ENCODE results near the gene SLC34A1.
A peak's percentile ranks its signal among the peaks of the same experiment; 100 is the strongest.
"Not testable (repeated sequence)": the region's sequence is repeated elsewhere in the genome, so short reads cannot be mapped to it uniquely, and the experiment has no call there.

Gene SLC34A1

DNA sequence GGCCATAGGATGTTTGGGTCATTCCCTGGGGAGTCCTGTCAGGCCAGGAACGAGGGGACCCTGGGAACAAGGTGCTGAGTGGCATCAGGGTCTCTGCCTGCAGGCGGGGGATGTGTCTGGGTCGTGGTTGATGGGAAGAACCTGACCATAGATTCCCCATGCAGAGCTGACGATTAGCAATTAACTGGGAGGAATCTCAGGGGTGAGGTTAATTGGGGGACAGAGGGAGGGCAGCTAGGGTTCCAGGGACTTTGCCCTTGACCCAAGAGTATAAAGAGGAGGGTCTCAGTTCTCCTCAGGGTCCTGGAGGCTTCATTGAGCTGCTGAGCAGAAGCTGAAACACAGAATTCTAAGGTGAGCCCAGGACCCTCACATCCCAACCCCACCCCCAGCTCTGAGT, at the start of gene SLC34A1:
Gene SLC34A1 (plus strand): TSS at position 301 of the 400 bp plus-strand sequence. CDS start 1,308 bp downstream, outside the sequence.
- no peak for DNase-seq

DNA sequence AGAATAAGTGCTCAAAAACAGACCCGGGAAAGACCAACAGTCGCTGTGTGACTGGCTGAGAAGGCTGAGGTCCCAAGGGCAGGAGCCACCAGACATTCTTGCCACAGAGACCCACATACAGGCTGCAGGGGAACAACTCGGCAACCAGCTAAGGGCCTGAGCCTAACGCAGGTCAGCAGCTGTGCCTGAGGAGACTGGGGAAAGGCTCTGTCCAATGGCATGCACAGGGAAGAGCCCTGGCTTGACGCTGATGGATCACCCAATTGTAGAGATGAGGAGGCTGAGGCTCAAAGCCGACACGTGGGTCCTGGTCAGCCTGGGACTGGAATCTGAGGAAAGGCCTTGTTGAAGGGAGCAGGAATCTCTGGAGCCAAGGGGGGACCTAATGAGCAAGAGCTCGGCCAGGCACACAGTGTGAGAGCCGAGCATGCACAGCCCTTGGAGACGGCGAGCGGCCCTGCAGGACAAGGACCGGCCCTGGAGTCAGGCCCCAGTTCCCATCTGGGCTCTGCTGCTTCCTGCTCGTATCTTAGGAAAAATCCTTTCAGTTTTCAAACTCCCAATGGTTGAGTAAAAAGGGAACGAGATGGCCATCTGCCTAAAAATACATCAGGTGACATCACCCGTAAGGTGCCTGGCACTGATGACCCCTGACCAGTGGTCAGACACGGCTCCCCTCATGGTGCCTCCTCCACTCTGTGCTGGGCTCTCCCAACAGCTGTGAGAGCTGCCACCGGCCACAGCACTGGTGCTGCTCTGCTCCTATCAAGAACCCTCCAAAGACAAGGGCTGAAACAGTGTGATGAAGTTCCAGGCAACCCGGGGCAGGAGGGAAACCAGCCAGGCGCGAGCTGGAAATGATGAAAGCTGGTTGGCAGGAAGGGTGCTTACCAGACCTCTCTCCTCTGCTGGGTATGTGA, 49.2 kb upstream of the SLC34A1 start:
- no peak for DNase-seq

- DNase-seq = no peak
Observed at GRCh38 chr5:177335701-177336065, 48.6 kb upstream of the SLC34A1 start.

DNA sequence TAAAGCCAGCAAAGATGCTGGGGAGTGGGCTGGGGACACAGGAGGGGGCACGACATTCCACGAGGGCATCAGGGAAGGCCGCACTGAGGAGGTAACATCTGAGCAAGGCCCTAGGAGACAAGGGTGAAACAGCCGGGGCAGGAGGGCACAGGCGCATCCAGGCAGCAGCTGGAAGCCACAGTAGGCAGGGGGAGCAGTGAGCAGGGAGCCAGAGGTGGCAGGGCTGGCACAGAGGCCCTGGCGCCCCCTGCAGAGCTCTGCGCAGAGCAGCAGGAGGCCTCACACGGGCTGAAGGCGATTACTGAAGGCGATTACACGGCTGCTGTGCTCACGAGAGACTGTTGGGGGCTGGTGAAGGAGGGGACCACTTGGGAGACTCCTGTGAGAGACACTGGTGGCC, 48.1 kb upstream of the SLC34A1 start:
- DNase-seq = no peak

GRCh38 chr5:177336603-177337494, 47.4 kb upstream of the SLC34A1 start:
- DNase-seq = no peak

- no peak for DNase-seq
Observed at GRCh38 chr5:177338251-177339106, 45.8 kb upstream of the SLC34A1 start.

DNA sequence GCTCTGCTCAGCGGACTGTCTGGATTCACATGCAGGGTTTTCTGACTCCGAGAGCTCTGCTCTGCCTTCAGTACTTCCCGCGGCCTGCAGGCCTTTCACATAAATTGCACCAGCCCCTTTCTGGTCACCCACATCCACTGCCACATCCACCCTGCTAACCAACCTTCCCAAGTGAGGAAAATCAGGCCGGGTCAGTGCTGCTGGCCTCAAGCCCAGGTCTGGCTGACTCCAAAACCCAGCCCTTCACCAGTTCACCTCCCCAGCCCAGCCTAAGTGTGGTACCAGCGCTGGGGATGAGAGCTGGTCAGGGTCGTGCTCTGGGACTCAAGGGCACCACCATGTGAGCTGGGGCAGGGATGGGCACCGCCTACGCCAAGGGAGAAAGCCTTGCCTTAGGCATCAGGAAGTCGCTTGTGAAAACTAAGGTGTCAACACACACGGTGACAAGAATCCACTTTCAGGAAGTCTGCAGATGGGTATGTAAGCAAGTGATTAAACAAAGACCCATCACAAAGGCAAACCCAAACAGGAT, 45.1 kb upstream of the SLC34A1 start:
- no peak for DNase-seq

DNA sequence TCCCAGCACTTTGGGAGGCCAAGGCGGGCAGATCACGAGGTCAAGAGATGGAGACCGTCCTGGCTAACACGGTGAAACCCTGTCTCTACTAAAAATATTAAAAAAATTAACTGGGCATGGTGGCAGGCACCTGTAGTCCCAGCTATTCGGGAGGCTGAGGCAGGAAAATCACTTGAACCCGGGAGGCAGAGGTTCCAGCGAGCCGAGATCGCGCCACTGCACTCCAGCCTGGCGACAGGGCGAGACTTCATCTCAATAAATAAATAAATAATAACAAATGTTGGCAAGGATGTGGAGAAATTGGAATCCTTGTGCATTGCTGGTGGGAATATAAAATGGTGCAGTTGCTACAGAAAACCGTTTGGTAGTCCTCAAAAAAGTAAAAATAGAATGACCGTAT, 41.2 kb upstream of the SLC34A1 start:
- not testable (repeated sequence) for DNase-seq

GRCh38 chr5:177343777-177344176, 40.5 kb upstream of the SLC34A1 start:
- no peak for DNase-seq

DNA sequence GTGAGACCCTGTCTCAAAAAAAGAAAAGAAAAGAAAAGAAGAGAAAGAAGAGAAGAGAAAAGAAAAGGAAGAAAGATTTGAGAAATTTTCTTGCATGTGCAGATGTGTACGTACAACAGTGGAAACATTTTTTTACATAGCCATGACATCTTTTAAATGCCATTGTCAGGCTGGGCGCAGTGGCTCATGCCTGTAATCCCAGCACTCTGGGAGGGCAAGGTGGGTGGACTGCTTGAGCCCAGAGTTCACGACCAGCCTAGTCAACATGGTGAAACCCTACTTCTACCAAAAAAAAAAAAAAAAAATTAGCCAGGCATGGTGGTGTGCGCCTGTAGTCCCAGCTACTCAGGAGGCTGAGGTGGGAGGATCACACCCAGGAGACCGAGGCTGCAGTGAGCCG, 39.3 kb upstream of the SLC34A1 start:
- DNase-seq = no peak

DNA sequence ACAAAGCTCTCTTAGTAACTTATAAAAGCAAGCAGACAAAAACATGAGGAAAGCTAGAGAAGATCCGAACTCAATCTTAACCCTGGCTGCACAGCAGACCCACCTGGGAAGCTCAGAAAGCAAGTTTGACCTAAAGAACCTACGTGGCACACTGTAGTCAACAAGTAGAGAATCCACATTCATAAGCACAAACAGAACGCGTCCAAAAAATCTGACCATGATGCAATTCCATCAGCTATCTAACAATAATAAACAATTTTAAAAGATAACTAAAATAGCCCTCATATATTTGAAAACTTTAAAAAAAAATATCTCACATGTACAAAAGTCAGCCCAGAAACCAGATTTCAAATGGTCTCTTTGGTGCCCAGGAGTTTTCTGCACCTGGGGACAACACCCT, 37.4 kb upstream of the SLC34A1 start:
- no peak for DNase-seq

- DNase-seq = no peak
Observed at GRCh38 chr5:177347699-177348098, 36.5 kb upstream of the SLC34A1 start.

GRCh38 chr5:177349362-177349647, 34.9 kb upstream of the SLC34A1 start:
- no peak for DNase-seq

GRCh38 chr5:177349762-177350161, 34.5 kb upstream of the SLC34A1 start:
- DNase-seq = no peak

DNA sequence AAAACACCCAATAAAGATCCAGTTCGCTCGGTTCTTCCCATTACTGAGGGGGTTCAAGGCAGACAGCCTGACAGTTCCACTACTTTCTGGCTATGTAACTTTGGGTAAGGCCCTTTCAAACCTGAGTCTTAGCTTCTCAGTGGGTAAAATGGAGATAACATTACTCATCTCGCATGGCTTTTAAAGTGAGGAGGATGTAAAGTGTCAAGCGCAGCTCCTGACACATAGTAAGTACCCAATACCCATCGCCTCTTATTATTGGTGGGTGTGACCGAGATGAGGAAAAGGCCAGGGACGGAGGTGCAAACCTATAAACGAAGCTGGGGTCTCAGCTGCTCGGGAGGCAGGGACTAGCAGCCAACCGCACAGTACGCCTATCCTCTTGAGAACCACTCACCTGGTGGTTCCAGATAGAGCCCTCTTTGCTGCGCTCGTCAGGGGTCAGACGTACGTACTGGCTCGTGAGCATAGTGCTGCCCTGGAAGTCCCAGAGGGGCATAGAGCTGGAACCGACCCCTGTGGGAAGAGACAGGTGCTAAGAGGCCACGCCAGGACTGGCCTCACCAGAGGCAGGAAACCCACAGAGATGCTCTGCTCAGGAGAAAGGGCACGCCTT, 33.4 kb upstream of the SLC34A1 start:
- no peak for DNase-seq

DNA sequence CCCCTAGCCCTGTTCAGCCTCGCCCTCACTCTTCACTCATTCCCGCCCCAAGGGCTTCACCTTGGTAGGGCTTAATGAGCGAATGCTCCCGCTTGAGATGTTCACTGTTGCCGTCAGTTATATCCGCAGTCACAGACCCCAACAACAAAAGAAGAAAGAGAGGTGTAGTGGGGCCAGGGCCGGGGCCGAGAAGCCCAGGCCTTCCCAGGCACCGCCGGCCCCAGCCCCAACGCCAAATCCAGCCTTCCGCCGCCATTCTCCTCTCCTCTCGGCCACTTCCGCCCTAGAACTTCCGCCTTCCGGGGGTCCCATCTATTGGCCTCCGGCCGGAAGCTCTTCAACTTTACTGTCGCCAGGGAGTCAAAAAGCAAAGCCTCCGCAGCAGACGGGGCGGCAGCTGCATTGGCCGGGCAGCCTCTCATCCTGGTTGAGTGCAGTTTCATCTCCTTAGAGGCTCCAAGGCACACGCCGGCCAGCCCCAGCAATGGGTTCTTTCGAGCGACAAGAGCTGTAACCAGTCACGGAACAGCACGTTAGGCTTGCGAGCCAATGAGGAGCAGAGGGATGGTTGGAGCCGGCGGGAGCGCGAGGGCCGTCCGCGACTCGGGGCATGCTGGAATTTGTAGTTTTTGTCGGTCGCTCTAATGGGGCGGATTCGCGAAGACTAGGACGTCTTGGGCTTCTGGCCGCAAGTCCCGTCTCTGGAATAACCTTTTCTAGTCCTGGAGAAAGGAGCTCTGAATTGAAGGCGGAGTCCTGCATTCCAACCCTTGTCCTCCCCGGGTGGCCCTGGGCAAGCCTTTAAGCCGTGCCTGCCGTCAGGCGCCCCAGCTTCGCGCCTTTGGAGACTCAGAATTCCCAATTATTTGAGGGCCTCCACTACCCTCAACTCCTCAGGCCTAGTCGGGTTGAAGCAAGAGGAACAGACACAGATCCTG, 32.6 kb upstream of the SLC34A1 start, which contains the start of gene LMAN2:
Gene LMAN2 (minus strand): TSS at position 277 of the 938 bp plus-strand sequence. CDS start 21 bp downstream, at position 256.
- DNase-seq = peak; percentile 93 to 95

DNA sequence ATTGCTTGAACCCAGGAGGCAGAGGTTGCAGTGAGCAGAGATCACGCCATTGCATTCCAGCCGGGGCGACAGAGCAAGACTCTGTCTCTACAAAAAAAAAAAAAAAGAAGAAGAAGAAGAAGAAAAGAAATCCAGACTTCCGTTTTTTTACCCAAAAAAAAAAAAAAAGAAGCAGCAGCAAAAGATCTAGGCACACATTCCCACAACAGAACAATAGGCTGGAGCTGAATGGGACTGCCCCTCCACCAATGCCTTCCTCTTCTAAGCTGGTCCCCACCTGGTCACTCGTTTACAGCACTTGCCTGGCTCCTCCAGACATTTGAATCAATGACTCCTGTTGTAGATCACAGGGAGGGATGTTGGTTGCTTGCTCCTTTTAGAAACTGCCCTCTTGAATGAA, 31.1 kb upstream of the SLC34A1 start:
- no peak for DNase-seq

GRCh38 chr5:177354256-177354655, 30.0 kb upstream of the SLC34A1 start:
- no peak for DNase-seq

- no peak for DNase-seq
Observed at GRCh38 chr5:177354711-177355110, 29.5 kb upstream of the SLC34A1 start.

DNA sequence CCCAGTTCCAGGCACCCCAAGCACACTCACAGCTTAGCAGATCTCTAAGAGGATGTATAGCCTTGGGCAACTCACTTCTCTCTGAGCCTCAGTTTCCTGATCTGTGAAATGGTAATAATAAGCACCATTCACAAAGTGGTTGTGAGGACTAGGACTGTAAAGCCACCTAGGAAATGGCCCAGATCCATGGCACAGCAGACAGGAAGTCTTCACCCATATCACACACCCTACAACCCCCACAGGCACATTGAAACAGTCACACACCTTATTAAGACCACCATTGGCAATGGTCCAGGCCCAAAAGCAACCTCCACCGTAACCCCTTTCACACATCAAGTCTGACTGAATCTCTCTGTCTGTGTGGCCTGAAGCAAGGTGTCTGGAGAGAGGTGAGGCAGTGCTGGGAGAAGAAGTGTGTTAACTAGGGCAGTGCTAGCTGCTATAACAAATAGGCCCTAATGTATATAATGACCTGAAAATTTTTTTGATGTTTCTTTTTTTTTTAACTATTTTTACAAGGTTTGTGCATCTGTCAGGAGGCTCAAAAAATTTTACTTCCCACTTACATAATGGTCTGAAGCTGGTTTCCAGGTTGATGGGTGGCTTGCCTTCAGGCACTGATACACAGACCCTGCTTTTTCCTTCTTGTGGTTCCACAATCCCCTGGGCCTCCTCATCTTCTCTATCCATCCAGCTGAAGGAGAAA, 28.9 kb upstream of the SLC34A1 start:
- no peak for DNase-seq

DNA sequence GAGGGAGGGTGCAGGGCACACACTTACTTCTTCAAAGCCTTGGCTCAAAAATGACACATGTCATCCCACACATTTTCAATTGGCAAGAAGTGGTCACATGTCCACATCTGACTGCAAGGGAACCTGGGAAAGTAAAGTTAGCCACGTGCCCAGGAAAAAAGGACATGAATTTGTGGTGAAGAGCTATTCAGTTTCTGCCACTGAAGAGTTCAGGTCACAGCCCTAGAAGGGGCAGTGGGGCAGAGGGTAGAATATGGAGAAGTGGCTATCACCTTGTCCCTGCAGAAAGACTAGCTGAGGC, 28.4 kb upstream of the SLC34A1 start:
- DNase-seq = no peak
